GM19468 (cell line): Measurements from ENCODE around the gene FRY.

Experiments
- ATAC-seq: cut with Tn5 transposase; IDR thresholded peaks from one replicate; pipeline ENCODE4 v1.9.1; 2021; ENCODE audit warnings: mild to moderate bottlenecking, moderate library complexity, moderate number of reproducible peaks; ENCODE audit not compliant: unreplicated experiment; ENCODE audit errors: extremely low read depth

Gene FRY

GRCh38 chr13:32073180-32073864 is 41.7 kb downstream of the FRY start:
- ATAC-seq = no peak

GRCh38 chr13:32075170-32075851 is 43.7 kb downstream of the FRY start:
- ATAC-seq = no peak

GRCh38 chr13:32079587-32079986 is 48.0 kb downstream of the FRY start:
- ATAC-seq = no peak

- no peak for ATAC-seq
Measured at GRCh38 chr13:32080328-32080744, 48.8 kb downstream of the FRY start.

- no peak for ATAC-seq
Measured at GRCh38 chr13:32081591-32081990, 50.0 kb downstream of the FRY start.

- ATAC-seq = no peak
Measured at GRCh38 chr13:32086366-32086765, 54.8 kb downstream of the FRY start.

GRCh38 chr13:32086791-32087441 is 55.3 kb downstream of the FRY start:
- ATAC-seq = no peak

GRCh38 chr13:32087955-32088747 is 56.6 kb downstream of the FRY start:
- ATAC-seq = no peak

- no peak for ATAC-seq
Measured at GRCh38 chr13:32092496-32092895, 60.9 kb downstream of the FRY start.

- ATAC-seq = no peak
Measured at GRCh38 chr13:32093006-32093405, 61.4 kb downstream of the FRY start.

- ATAC-seq = no peak
Measured at GRCh38 chr13:32098272-32098671, 66.7 kb downstream of the FRY start.

- no peak for ATAC-seq
Measured at GRCh38 chr13:32105653-32106313, 74.2 kb downstream of the FRY start.

- ATAC-seq = no peak
Measured at GRCh38 chr13:32107474-32107873, 75.9 kb downstream of the FRY start.

GRCh38 chr13:32107973-32108372 is 76.4 kb downstream of the FRY start:
- no peak for ATAC-seq

GRCh38 chr13:32113532-32113931 is 82.0 kb downstream of the FRY start:
- ATAC-seq = no peak

- no peak for ATAC-seq
Measured at GRCh38 chr13:32114284-32114950, 82.8 kb downstream of the FRY start.

GRCh38 chr13:32115066-32115465 is 83.5 kb downstream of the FRY start:
- no peak for ATAC-seq

- ATAC-seq = no peak
Measured at GRCh38 chr13:32116210-32116609, 84.6 kb downstream of the FRY start.

GRCh38 chr13:32117001-32117400 is 85.4 kb downstream of the FRY start:
- ATAC-seq = no peak

GRCh38 chr13:32117701-32118100 is 86.1 kb downstream of the FRY start:
- ATAC-seq = no peak
